A549 (cell line): ENCODE measurements around the gene MTERF2.

ENCODE experiments used
- CTCF ChIP-seq: fragments of >200 bp; sonication (Bioruptor Twin); formaldehyde crosslinking; IDR thresholded peaks from 3 replicates; pipeline ENCODE4 v1.5.1; 2016
- EHMT2 ChIP-seq: fragments of 200-600 bp; sonication (generic); IDR thresholded peaks from 2 replicates; pipeline ENCODE4 v1.6.1; 2016; ENCODE audit warnings: antibody characterized with exemption, low read depth, mild to moderate bottlenecking, moderate library complexity
- EP300 ChIP-seq, 2 experiments: fragments of >200 bp; sonication (Bioruptor Twin); formaldehyde crosslinking; IDR thresholded peaks; 2 replicates in 1 of 2; 3 replicates in 1 of 2; pipeline ENCODE4 v1.6.1; 2016 to 2017
- MAFK ChIP-seq: fragments of 450-650 bp; IDR thresholded peaks from 2 replicates; pipeline ENCODE4 v1.6.1; 2014; ENCODE audit not compliant: partially characterized antibody

DNA sequence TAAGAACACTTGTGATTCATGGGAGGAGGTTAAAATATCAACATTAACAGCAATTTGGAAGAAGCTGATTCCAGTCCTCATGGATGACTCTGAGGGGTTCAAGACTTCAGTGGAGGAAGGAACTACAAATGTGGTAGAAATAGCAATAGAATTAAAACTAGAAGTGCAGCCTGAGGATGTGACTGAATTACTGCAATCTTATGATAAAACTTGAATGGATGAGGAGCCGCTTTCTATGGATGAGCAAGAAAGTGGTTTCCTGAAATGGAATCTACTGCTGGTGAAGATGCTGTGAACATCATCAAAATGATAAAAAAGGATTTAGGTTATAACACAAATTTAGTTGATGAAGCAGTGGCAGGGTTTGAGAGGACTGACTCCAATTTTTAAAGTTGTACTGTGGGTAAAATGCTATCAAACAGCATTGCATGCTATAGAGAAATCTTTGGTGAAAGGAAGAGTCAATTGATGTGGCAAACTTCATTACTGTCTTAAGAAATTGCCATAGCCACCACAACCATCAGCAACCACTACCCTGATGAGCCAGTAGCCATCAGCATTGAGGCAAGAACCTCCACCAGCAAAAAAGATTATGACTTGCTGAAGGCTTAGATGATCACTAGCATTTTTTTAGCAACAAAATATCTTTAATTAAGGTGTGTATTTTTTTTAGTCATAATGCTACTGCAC lies 25.9 kb upstream of the MTERF2 start:
- TF ChIP-seq CTCF (no peak), MAFK (no peak), EP300 (IDR thresholded peaks at IDR 0.05) (no peak), EHMT2 (no peak)
